ENCODE measurements around the gene P2RX1.

GRCh38 chr17:3894911-3895343 lies 21.3 kb downstream of the P2RX1 start:
- TF ChIP-seq GATA2 (IDR thresholded peaks at IDR 0.05; ENCODE audit: low read depth, low read length) (no peak), GATA3 (IDR thresholded peaks at IDR 0.05; ENCODE audit: low read depth, low read length) (no peak)

Data from SH-SY5Y (cell line).